ENCODE data around the gene TUBGCP2. TPM values are rescaled to one million over a fixed set of nuclear protein-coding genes. Genes with fewer than 3 reads are reported as not detected.
A peak's percentile ranks its signal among the peaks of the same experiment; 100 is the strongest.

Gene TUBGCP2, protein sequence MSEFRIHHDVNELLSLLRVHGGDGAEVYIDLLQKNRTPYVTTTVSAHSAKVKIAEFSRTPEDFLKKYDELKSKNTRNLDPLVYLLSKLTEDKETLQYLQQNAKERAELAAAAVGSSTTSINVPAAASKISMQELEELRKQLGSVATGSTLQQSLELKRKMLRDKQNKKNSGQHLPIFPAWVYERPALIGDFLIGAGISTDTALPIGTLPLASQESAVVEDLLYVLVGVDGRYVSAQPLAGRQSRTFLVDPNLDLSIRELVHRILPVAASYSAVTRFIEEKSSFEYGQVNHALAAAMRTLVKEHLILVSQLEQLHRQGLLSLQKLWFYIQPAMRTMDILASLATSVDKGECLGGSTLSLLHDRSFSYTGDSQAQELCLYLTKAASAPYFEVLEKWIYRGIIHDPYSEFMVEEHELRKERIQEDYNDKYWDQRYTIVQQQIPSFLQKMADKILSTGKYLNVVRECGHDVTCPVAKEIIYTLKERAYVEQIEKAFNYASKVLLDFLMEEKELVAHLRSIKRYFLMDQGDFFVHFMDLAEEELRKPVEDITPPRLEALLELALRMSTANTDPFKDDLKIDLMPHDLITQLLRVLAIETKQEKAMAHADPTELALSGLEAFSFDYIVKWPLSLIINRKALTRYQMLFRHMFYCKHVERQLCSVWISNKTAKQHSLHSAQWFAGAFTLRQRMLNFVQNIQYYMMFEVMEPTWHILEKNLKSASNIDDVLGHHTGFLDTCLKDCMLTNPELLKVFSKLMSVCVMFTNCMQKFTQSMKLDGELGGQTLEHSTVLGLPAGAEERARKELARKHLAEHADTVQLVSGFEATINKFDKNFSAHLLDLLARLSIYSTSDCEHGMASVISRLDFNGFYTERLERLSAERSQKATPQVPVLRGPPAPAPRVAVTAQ
- total RNA-seq: 35.2 and 68.9 TPM in 2 replicates

- DNase-seq (ENCODE audit: low read depth): no peak
- TF ChIP-seq CTCF (conservative IDR thresholded peaks at IDR 0.05; ENCODE audit: low read depth, low read length): no peak
These were observed at the start of gene TUBGCP2, which contains the start of gene ZNF511 for GRCh38 chr10:133308421-133309099. TSS of gene TUBGCP2 (minus strand) at chr10:133308872. CDS start at chr10:133302941, 5,931 bp downstream. TSS of gene ZNF511 (plus strand) at chr10:133308914. CDS start at chr10:133308944, 30 bp downstream.

DNA sequence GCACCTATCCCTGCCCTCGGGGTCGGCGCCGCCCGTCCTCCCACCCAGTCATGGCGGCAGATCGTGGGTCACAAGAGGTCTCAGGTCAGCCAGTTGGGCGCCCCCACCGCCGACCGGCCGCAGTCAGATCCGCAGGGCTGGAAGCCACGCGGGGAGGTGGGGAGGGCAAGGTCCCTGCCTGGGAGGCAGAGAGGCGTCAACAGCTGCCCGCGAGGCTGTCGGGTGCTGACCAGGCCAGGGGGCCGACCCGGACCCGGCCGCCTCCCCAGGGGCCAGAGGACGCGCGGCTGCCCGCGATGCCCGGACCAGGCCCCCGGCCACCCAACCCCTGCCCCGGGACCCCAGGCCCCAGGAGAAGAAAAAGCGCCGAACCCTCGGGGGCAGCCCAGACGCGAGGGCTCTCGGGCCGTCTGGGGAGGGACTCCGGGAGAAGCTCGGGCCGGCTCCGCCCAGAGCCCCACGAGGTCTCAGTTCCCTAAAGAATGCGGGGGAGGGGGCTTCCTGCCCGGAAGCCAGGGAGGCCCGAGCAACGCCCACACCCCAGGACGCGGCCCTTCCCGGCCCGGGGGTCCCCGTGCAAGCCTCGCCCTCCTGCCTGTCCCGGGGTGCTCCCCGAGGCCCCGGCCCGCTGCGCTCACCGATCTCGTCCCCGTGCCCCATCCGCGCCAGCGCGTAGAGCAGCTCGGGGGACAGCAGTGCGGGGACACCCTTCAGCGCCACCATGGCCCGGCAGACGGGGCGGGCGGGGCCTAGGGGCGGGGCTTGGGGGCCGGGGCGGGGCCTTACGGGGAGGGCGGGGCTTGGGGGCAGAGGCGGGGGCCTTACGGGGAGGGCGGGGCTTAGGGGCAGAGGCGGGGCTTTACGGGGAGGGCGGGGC is 48.9 kb upstream of the TUBGCP2 start, which contains the start of gene FUOM:
FUOM (minus strand) TSS at position 735 of the 877 bp plus-strand sequence; CDS start at position 723, 12 bp downstream.
- DNase-seq (ENCODE audit: low read depth): no peak
- TF ChIP-seq CTCF (conservative IDR thresholded peaks at IDR 0.05; ENCODE audit: low read depth, low read length): no peak

More at GRCh38 chr10:133308421-133309099, at the start of gene TUBGCP2, which contains the start of gene ZNF511:
- peak within 1 kb of the TSS; percentile 78 for H3K4me3 ChIP-seq (ENCODE audit: low read depth, low read length)

DNA sequence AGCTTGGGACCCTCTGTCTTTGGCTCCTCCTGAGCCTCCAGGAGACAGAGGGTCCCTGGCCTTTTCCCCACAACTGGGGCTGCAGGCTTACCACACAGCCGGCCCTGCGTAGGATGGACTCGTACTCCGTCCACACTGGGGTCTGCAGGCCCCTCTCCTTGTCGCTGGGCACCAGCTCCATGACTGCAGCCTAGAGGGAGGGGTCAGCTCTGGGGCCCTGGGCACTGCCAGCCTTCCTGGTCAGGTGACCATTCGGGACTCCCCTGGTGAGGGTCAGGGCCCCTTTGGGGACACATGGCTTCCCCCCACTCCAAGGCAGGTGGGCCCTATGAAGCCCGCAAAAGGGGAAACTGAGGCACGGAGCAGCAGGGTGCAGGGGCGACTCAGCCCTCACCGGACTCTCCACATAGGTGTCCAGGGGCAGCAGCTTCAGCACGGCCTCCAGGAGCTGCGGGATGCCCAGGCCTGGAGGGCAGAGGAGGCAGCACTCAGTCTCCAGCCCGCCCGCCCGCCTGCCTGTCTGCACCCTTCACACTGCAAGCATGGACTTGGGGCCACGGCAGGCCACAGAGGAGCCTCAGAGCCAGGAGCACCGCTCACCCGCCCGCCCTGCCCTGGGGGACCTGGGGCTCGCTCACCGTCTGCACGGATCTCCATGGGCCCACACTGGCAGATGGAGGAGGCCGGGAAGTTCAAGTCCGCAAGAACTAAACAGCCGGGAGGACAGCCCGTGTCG is 48.0 kb upstream of the TUBGCP2 start:
- DNase-seq (ENCODE audit: low read depth): no peak
- no peak for TF ChIP-seq CTCF (conservative IDR thresholded peaks at IDR 0.05; ENCODE audit: low read depth, low read length)
- peak overlapping the region; percentile 68 for H3K4me3 ChIP-seq (ENCODE audit: low read depth, low read length)

More for the DNA sequence above, 48.9 kb upstream of the TUBGCP2 start, which contains the start of gene FUOM:
- peak within 1 kb of the TSS; percentile 68 for H3K4me3 ChIP-seq (ENCODE audit: low read depth, low read length)

DNA sequence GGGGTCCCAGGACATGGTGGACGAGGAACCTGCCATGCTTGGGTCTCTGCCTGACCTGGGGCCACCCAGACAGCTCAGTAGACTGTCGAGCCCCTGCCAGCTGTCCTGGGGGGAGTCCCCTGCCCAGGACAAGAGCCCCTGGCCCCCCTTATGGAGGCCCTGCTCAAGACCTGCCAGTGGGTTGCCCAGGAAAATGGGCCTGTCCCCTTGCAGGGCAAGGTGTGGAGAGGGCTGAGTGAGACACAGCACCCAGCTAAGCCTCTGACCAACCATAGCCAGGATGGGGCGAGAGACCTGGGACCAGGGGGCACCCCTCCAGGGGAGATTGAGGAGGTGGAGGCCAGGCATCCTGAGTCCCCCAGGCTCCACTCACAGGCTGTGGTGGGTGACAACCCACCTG is 47.3 kb upstream of the TUBGCP2 start:
- no peak for DNase-seq (ENCODE audit: low read depth)
- no peak overlapping the region for H3K4me3 ChIP-seq (ENCODE audit: low read depth, low read length)
- TF ChIP-seq CTCF (conservative IDR thresholded peaks at IDR 0.05; ENCODE audit: low read depth, low read length): no peak

- TF ChIP-seq CTCF (conservative IDR thresholded peaks at IDR 0.05; ENCODE audit: low read depth, low read length): no peak
- no peak overlapping the region for H3K4me3 ChIP-seq (ENCODE audit: low read depth, low read length)
- DNase-seq (ENCODE audit: low read depth): no peak
These were observed 46.6 kb upstream of the TUBGCP2 start for GRCh38 chr10:133355266-133355665.

Data from epithelial cell of proximal tubule (primary cell).